A673 (cell line): ENCODE data around the gene ERFE. TPM values are rescaled to one million over a fixed set of nuclear protein-coding genes. Genes with fewer than 3 reads are reported as not detected.

Experiments
- BruUV-seq: library from RNA; stranded (reverse); fragments of 400-500 nt; replicated peaks from 2 replicates; lab custom pipeline; 2021; lab: Mats Ljungman, UMichigan
- CTCF ChIA-PET: fragments of 300-600 bp; sonication (Branson Sonifier 250); formaldehyde crosslinking; loops from one replicate; lab custom pipeline; 2022; ENCODE audit warnings: antibody characterized with exemption; lab: Charles Lee
- POLR2A ChIA-PET: fragments of 300-600 bp; sonication (Branson Sonifier 250); formaldehyde crosslinking; loops from one replicate; lab custom pipeline; 2022; ENCODE audit warnings: antibody characterized with exemption; ENCODE audit not compliant: low non-redundant PET; lab: Charles Lee
- DNase-seq: peaks from one replicate; pipeline ENCODE4 v3.0.0-alpha.2; 2015; ENCODE audit warnings: low spot score
- H3K27ac ChIP-seq: fragments of 200-600 bp; sonication (generic); 2 replicates; pipeline ENCODE4 v1.5.1; 2016; ENCODE audit warnings: mixed run types, low read depth, mild to moderate bottlenecking, mixed read lengths, antibody characterized with exemption, low read length; ENCODE audit not compliant: poor library complexity, severe bottlenecking
- H3K27me3 ChIP-seq: fragments of 200-600 bp; sonication (generic); replicated peaks from 2 replicates; pipeline ENCODE4 v1.6.1; 2017; ENCODE audit warnings: mixed run types, low read depth, mild to moderate bottlenecking, mixed read lengths, antibody characterized with exemption, low read length; ENCODE audit not compliant: insufficient read depth, poor library complexity
- H3K36me3 ChIP-seq: fragments of 200-600 bp; sonication (generic); 2 replicates; pipeline ENCODE4 v1.6.1; 2016; ENCODE audit warnings: mixed run types, mild to moderate bottlenecking, mixed read lengths, antibody characterized with exemption, low read length; ENCODE audit not compliant: insufficient read depth, poor library complexity, severe bottlenecking
- H3K4me1 ChIP-seq: fragments of 200-600 bp; sonication (generic); 2 replicates; pipeline ENCODE4 v1.6.1; 2017; ENCODE audit warnings: mixed run types, mild to moderate bottlenecking, mixed read lengths, antibody characterized with exemption, low read length; ENCODE audit not compliant: insufficient read depth, poor library complexity, severe bottlenecking
- H3K4me3 ChIP-seq: fragments of 200-600 bp; sonication (generic); 2 replicates; pipeline ENCODE4 v1.5.1; 2016; ENCODE audit warnings: low read depth, mixed run types, mild to moderate bottlenecking, mixed read lengths, low read length; ENCODE audit not compliant: poor library complexity, severe bottlenecking
- H3K9me3 ChIP-seq: fragments of 200-600 bp; sonication (generic); 2 replicates; pipeline ENCODE4 v1.6.1; 2016; ENCODE audit warnings: mixed run types, low read depth, mild to moderate bottlenecking, mixed read lengths, antibody characterized with exemption, low read length; ENCODE audit not compliant: poor library complexity, severe bottlenecking
- CTCF ChIP-seq: fragments of 300-800, 200-600 bp; sonication (generic); conservative IDR thresholded peaks from 2 replicates; pipeline ENCODE4 v1.5.1; 2017; ENCODE audit warnings: low read depth, mild to moderate bottlenecking, antibody characterized with exemption, low read length, moderate library complexity, mixed read lengths
- EZH2 ChIP-seq: fragments of 200-600 bp; sonication (generic); IDR thresholded peaks from 2 replicates; pipeline ENCODE4 v1.6.1; 2017; ENCODE audit warnings: borderline replicate concordance, low read depth, mild to moderate bottlenecking, mixed read lengths, antibody characterized with exemption, low read length; ENCODE audit not compliant: poor library complexity, severe bottlenecking
- intact Hi-C: fragments of 100-400 bp; cut with micrococcal nuclease; formaldehyde crosslinking; loops from one replicate; pipeline ENCODE4 v1.10.0; 2022; ENCODE audit not compliant: unreplicated experiment
- total RNA-seq: library from RNA; stranded (reverse); gene quantifications from 2 replicates; pipeline ENCODE4 v1.2.3, GENCODE V29; 2021

The ERFE gene
- total RNA-seq, 1 experiment from 2014 or later: 6.1 TPM

DNA sequence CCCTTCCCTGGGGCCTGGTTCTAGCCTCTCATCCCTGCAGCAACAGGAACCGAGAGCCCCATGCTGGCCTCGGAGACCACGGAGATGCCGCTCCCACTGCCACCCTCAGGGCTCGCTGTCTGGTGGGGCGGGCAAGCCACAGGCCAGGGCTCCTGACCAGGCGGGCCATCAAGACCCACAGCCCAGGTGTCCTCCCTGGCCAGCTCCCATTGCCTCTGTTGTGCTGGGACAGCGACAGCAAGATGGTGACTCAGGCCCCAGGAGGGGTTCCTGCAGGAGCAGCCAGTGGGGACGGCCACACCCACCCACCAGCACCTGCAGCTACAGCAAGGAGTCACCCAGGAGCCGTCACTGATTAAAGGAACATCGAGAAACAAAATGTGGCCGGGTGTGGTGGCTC, 12.9 kb upstream of the ERFE start:
- no peak overlapping the region for H3K27ac ChIP-seq
- H3K4me1 ChIP-seq: no peaks in the 10 kb centered on the region
- H3K36me3 ChIP-seq: no peaks in the 10 kb centered on the region
- intact Hi-C loops: no loop called here
- no peak for DNase-seq
- ChIA-PET CTCF (interaction anchor here (0.6 kb wide), 1 partner anchor 74 kb away, joined by 3 read pairs; no protein-coding TSS in a partner anchor), POLR2A (interaction anchor here (0.6 kb wide), 1 partner anchor 283 kb away, joined by 3 read pairs; no protein-coding TSS in a partner anchor)
- H3K4me3 ChIP-seq: no peak overlapping the region
- no peak for TF ChIP-seq EZH2
- TF ChIP-seq CTCF: no peak
- no TSS peak for BruUV-seq
- no peaks in the 10 kb centered on the region for H3K27me3 ChIP-seq
- H3K9me3 ChIP-seq: no peaks in the 10 kb centered on the region

- Histone ChIP-seq H3K4me1 (no peaks in the 10 kb centered on the region), H3K36me3 (no peaks in the 10 kb centered on the region), H3K4me3 (no peak overlapping the region), H3K27ac (no peak overlapping the region), H3K27me3 (no peaks in the 10 kb centered on the region), H3K9me3 (no peaks in the 10 kb centered on the region)
- ChIA-PET CTCF (no interaction called here), POLR2A (no interaction called here)
- intact Hi-C loops: no loop called here
- TF ChIP-seq EZH2: no peak
- TF ChIP-seq CTCF: no peak
- DNase-seq: no peak
- BruUV-seq: no TSS peak
Observed at GRCh38 chr2:238146884-238147544, 11.8 kb upstream of the ERFE start.

DNA sequence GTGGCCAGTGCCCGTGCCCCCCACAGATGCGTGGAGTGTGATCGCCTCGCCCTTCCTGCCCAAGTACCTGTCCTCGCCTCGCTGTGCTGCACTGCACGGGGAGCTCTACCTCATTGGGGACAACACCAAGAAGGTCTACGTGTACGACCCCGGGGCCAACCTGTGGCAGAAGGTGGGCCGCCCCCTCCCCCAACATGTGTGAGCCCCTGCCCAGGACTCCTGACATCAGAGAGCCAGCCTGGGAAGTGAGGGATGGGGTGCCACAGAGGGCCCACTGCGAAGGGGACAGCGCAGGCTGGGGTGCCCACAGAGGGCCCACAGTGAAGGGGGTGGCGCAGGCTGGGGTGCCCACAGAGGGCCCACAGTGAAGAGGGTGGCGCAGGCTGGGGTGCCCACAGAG, 9.8 kb upstream of the ERFE start:
- no peak for TF ChIP-seq CTCF
- TF ChIP-seq EZH2: no peak
- intact Hi-C loops: no loop called here
- CTCF ChIA-PET: no interaction called here
- Histone ChIP-seq H3K27me3 (no peaks in the 10 kb centered on the region), H3K4me3 (no peak overlapping the region), H3K27ac (no peak overlapping the region), H3K9me3 (no peaks in the 10 kb centered on the region), H3K4me1 (no peaks in the 10 kb centered on the region), H3K36me3 (no peaks in the 10 kb centered on the region)
- POLR2A ChIA-PET: no interaction called here
- DNase-seq: no peak
- BruUV-seq: no TSS peak
